ENCODE data around the gene PYGB. TPM values are rescaled to one million over a fixed set of nuclear protein-coding genes. Genes with fewer than 3 reads are reported as not detected.
A peak's percentile ranks its signal among the peaks of the same experiment; 100 is the strongest.

Gene PYGB
- total RNA-seq, 2 donors from 2014 or later = 34.8 to 42.8 TPM

GRCh38 chr20:25292176-25292891 is 44.4 kb downstream of the PYGB start:
- no peak overlapping the region for H3K27ac ChIP-seq
- peaks cover 0 to 3% of the 10 kb centered on the region in 2 donors for H3K36me3 ChIP-seq (replicated peaks in 1 of 2; ENCODE audit: insufficient read depth in 1 of 2, low read depth in 2 of 2)
- intact Hi-C loops (cut with DNase I) = no loop called here
- DNase-seq (peak in 1 of 4 donors; percentile 12), ATAC-seq (no peak)
- no peak overlapping the region for H3K4me3 ChIP-seq
- H3K4me1 ChIP-seq = peaks cover 26% of the 10 kb centered on the region
- WGBS, 2 donors = 91 to 100% methylated on average over 3 to 33 of the region's 35 CpGs
- no peaks in the 10 kb centered on the region for H3K27me3 ChIP-seq
- TF ChIP-seq CTCF (IDR thresholded peaks at IDR 0.05) = no peak
- TF ChIP-seq POLR2A (IDR thresholded peaks at IDR 0.05) = no peak
- no peaks in the 10 kb centered on the region for H3K9me3 ChIP-seq

GRCh38 chr20:25293507-25293906 is 45.6 kb downstream of the PYGB start:
- Histone ChIP-seq H3K9me3 (no peaks in the 10 kb centered on the region), H3K27ac (peak overlapping the region in 1 of 4 donors; percentile 3), H3K4me1 (peaks cover 26% of the 10 kb centered on the region), H3K36me3 (replicated peaks in 1 of 2; ENCODE audit: insufficient read depth in 1 of 2, low read depth in 2 of 2) (peaks cover 0 to 3% of the 10 kb centered on the region in 2 donors), H3K27me3 (no peaks in the 10 kb centered on the region), H3K4me3 (no peak overlapping the region)
- TF ChIP-seq POLR2A (IDR thresholded peaks at IDR 0.05) (no peak), CTCF (IDR thresholded peaks at IDR 0.05) (no peak)
- WGBS, 2 donors = 74 to 85% methylated on average over 10 of the region's 10 CpGs
- ATAC-seq (no peak), DNase-seq (peak in 1 of 4 donors; percentile 9)
- intact Hi-C loops (cut with DNase I) = no loop called here

GRCh38 chr20:25293910-25294458 is 46.1 kb downstream of the PYGB start:
- Histone ChIP-seq H3K27me3 (no peaks in the 10 kb centered on the region), H3K4me3 (no peak overlapping the region), H3K36me3 (replicated peaks in 1 of 2; ENCODE audit: insufficient read depth in 1 of 2, low read depth in 2 of 2) (peaks cover 0 to 3% of the 10 kb centered on the region in 2 donors), H3K27ac (peak overlapping the region in 1 of 4 donors; percentile 34), H3K4me1 (peaks cover 26% of the 10 kb centered on the region), H3K9me3 (no peaks in the 10 kb centered on the region)
- WGBS, 2 donors = 73 to 77% methylated on average over 10 to 13 of the region's 13 CpGs
- TF ChIP-seq POLR2A (IDR thresholded peaks at IDR 0.05) = no peak
- no peak for TF ChIP-seq CTCF (IDR thresholded peaks at IDR 0.05)
- DNase-seq = peak in 1 of 4 donors; percentile 13
- ATAC-seq = no peak
- intact Hi-C loops (cut with DNase I) = no loop called here

- Histone ChIP-seq H3K27me3 (no peaks in the 10 kb centered on the region), H3K4me1 (peaks cover 26% of the 10 kb centered on the region), H3K4me3 (no peak overlapping the region), H3K9me3 (no peaks in the 10 kb centered on the region), H3K27ac (peak overlapping the region in 3 of 4 donors; percentile 39 to 60 (median 44)), H3K36me3 (replicated peaks in 1 of 2; ENCODE audit: insufficient read depth in 1 of 2, low read depth in 2 of 2) (peaks cover 0 to 3% of the 10 kb centered on the region in 2 donors)
- ATAC-seq = peak; percentile 17
- DNase-seq = peak in 2 of 4 donors; percentile 33 to 53
- intact Hi-C loops (cut with DNase I) = no loop called here
- 48 to 70% methylated on average over 20 to 21 of the region's 22 CpGs for WGBS, 2 donors
- TF ChIP-seq POLR2A (IDR thresholded peaks at IDR 0.05) = no peak
- peak in 6 of 7 experiments; percentile 33 to 74 (median 46) for TF ChIP-seq CTCF (IDR thresholded peaks at IDR 0.05)
Observed at GRCh38 chr20:25294459-25295385, 46.8 kb downstream of the PYGB start.

Data from body of pancreas (tissue), 4 donors.